ENCODE data around the gene SFRP4.

DNA sequence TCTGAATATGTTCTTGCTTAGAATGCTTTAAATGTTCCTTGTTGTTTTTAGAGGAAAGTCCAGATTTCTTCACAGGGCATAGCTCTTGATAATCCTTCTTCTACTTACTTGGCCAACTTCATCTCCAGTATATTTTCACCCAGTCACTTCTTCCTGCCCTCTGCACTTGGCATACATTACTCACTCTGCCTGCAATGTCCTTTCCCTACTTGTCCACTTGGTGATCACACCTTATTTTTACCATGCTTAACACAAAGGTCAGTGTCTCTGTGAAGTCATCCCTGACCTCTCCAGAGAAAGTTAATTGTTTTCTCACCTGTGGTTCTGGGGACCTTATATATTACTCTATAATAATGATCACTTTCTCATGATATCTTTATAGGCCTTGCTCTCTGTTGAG lies 23.3 kb downstream of the SFRP4 start:
- TF ChIP-seq, protein P1, sequence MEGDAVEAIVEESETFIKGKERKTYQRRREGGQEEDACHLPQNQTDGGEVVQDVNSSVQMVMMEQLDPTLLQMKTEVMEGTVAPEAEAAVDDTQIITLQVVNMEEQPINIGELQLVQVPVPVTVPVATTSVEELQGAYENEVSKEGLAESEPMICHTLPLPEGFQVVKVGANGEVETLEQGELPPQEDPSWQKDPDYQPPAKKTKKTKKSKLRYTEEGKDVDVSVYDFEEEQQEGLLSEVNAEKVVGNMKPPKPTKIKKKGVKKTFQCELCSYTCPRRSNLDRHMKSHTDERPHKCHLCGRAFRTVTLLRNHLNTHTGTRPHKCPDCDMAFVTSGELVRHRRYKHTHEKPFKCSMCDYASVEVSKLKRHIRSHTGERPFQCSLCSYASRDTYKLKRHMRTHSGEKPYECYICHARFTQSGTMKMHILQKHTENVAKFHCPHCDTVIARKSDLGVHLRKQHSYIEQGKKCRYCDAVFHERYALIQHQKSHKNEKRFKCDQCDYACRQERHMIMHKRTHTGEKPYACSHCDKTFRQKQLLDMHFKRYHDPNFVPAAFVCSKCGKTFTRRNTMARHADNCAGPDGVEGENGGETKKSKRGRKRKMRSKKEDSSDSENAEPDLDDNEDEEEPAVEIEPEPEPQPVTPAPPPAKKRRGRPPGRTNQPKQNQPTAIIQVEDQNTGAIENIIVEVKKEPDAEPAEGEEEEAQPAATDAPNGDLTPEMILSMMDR (IDR thresholded peaks at IDR 0.05; ENCODE audit: low read depth, low read length) = no peak
- TF ChIP-seq POLR2A (IDR thresholded peaks at IDR 0.05; ENCODE audit: extremely low read depth, insufficient read length) = no peak
- TF ChIP-seq, protein P2, sequence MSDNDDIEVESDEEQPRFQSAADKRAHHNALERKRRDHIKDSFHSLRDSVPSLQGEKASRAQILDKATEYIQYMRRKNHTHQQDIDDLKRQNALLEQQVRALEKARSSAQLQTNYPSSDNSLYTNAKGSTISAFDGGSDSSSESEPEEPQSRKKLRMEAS (IDR thresholded peaks at IDR 0.05; ENCODE audit: low read depth, low read length) = no peak
- TF ChIP-seq MYC (IDR thresholded peaks at IDR 0.05; ENCODE audit: low read depth, low read length) = no peak
